ENCODE results near the gene IL25.
"Not testable (repeated sequence)": the region's sequence is repeated elsewhere in the genome, so short reads cannot be mapped to it uniquely, and the experiment has no call there.

Gene IL25

GRCh38 chr14:23388996-23389395 lies 16.4 kb downstream of the IL25 start:
- no peak for DNase-seq (ENCODE audit: low spot score)

- DNase-seq (ENCODE audit: low spot score): no peak
Observed at GRCh38 chr14:23389396-23389795, 16.8 kb downstream of the IL25 start.

GRCh38 chr14:23389871-23390270 lies 17.3 kb downstream of the IL25 start:
- DNase-seq (ENCODE audit: low spot score): not testable (repeated sequence)

GRCh38 chr14:23392613-23393012 lies 20.0 kb downstream of the IL25 start:
- DNase-seq (ENCODE audit: low spot score): no peak

GRCh38 chr14:23396126-23396525 lies 23.5 kb downstream of the IL25 start:
- DNase-seq (ENCODE audit: low spot score): no peak

GRCh38 chr14:23396781-23397407 lies 24.3 kb downstream of the IL25 start:
- no peak for DNase-seq (ENCODE audit: low spot score)

- DNase-seq (ENCODE audit: low spot score): no peak
Observed at GRCh38 chr14:23398348-23398747, 25.7 kb downstream of the IL25 start.

- DNase-seq (ENCODE audit: low spot score): no peak
Observed at GRCh38 chr14:23399136-23399535, 26.5 kb downstream of the IL25 start.

GRCh38 chr14:23399591-23399990 lies 27.0 kb downstream of the IL25 start:
- DNase-seq (ENCODE audit: low spot score): no peak

GRCh38 chr14:23400496-23401149 lies 28.0 kb downstream of the IL25 start:
- not testable (repeated sequence) for DNase-seq (ENCODE audit: low spot score)

GRCh38 chr14:23401291-23401690 lies 28.7 kb downstream of the IL25 start:
- DNase-seq (ENCODE audit: low spot score): no peak

GRCh38 chr14:23402296-23403138 lies 29.9 kb downstream of the IL25 start:
- DNase-seq (ENCODE audit: low spot score): no peak

- no peak for DNase-seq (ENCODE audit: low spot score)
Observed at GRCh38 chr14:23403139-23403438, 30.5 kb downstream of the IL25 start.

- no peak for DNase-seq (ENCODE audit: low spot score)
Observed at GRCh38 chr14:23403908-23404307, 31.3 kb downstream of the IL25 start.

- DNase-seq (ENCODE audit: low spot score): no peak
Observed at GRCh38 chr14:23404331-23404900, 31.8 kb downstream of the IL25 start.

GRCh38 chr14:23405096-23405495 lies 32.5 kb downstream of the IL25 start:
- DNase-seq (ENCODE audit: low spot score): no peak

- DNase-seq (ENCODE audit: low spot score): no peak
Observed at GRCh38 chr14:23405516-23406025, 33.0 kb downstream of the IL25 start.

GRCh38 chr14:23406244-23406643 lies 33.6 kb downstream of the IL25 start:
- DNase-seq (ENCODE audit: low spot score): peak; percentile 38

GRCh38 chr14:23406725-23407355 lies 34.2 kb downstream of the IL25 start:
- no peak for DNase-seq (ENCODE audit: low spot score)

GRCh38 chr14:23407516-23408306 lies 35.1 kb downstream of the IL25 start, which contains the start of gene MYH6:
MYH6 (minus strand) TSS chr14:23408273; CDS start chr14:23407223, 1,050 bp downstream.
- no peak for DNase-seq (ENCODE audit: low spot score)

GRCh38 chr14:23408307-23408630 lies 35.7 kb downstream of the IL25 start:
- DNase-seq (ENCODE audit: low spot score): no peak
